ENCODE data around the gene BICC1.

BICC1 gene

DNA sequence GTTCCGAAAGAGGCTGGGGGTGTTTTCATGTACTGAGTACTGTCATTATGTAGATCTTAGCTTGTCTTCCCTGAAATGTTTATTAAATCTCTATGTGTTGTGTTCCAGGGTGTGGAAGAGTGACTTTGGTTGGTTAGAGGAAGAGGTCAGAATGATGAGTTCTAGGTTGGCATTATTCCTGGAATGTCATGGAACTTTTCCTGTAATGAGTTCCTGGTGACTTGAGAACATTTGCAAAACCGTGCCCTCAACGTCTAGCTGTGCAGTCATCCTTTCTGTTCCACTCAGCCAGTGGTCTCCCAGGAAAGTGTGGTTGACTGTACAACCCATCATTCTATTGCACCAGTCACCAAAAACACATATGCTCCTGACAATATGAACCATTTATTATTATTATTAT, 129.6 kb downstream of the BICC1 start:
- TF ChIP-seq, protein P1, sequence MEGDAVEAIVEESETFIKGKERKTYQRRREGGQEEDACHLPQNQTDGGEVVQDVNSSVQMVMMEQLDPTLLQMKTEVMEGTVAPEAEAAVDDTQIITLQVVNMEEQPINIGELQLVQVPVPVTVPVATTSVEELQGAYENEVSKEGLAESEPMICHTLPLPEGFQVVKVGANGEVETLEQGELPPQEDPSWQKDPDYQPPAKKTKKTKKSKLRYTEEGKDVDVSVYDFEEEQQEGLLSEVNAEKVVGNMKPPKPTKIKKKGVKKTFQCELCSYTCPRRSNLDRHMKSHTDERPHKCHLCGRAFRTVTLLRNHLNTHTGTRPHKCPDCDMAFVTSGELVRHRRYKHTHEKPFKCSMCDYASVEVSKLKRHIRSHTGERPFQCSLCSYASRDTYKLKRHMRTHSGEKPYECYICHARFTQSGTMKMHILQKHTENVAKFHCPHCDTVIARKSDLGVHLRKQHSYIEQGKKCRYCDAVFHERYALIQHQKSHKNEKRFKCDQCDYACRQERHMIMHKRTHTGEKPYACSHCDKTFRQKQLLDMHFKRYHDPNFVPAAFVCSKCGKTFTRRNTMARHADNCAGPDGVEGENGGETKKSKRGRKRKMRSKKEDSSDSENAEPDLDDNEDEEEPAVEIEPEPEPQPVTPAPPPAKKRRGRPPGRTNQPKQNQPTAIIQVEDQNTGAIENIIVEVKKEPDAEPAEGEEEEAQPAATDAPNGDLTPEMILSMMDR (IDR thresholded peaks at IDR 0.05; ENCODE audit: insufficient read depth, low read depth, low read length, missing control alignments): no peak
- no peak overlapping the region for H3K4me3 ChIP-seq (ENCODE audit: low read depth, low read length)
- DNase-seq (ENCODE audit: low read depth): no peak

DNA sequence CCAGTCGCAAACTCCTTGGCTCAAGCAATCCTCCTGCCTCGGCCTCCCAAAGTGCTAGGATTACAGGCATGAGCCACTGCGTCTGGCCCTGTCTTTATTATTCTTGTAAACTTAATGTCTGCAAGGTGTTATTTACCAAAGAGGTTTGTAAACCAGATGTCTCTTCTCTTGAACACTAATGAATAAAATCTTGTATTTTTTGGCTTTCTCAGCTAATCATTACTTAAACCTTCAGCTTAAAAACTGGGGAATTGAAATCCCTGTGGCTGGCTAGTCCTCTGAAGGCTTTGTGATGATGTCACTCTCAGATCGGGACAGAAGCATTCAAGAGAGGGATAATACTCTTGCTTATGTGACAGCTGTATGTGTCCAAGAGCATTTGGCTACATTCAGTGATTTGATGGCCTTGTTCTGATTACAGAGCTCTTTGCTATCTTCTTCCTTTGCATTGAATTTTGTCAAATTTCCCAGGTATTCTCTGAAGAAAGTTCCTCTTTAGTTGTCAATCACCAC, 130.3 kb downstream of the BICC1 start:
- TF ChIP-seq, protein P1 (IDR thresholded peaks at IDR 0.05; ENCODE audit: insufficient read depth, low read depth, low read length, missing control alignments): no peak
- H3K4me3 ChIP-seq (ENCODE audit: low read depth, low read length): no peak overlapping the region
- no peak for DNase-seq (ENCODE audit: low read depth)

DNA sequence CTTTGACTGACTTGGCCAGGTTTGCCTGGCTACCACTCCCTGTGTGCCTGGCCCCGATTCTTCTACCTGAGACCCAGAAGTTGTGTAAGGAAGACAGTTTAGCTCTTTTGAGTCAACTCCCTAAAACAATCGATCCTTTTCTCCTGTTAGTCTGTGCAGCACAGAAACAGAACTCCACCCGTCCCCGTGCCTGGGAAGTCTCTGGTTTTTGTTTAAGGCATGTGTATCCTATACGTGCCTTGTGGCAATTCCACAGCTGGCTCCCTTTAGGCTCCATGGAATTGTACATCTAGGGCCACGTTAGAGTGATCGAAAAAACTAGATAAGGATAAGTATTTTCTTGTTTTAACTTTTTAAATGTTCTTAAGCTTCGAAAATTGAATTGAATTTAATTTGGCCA, 131.6 kb downstream of the BICC1 start:
- no peak overlapping the region for H3K4me3 ChIP-seq (ENCODE audit: low read depth, low read length)
- TF ChIP-seq, protein P1 (IDR thresholded peaks at IDR 0.05; ENCODE audit: insufficient read depth, low read depth, low read length, missing control alignments): no peak
- DNase-seq (ENCODE audit: low read depth): no peak

DNA sequence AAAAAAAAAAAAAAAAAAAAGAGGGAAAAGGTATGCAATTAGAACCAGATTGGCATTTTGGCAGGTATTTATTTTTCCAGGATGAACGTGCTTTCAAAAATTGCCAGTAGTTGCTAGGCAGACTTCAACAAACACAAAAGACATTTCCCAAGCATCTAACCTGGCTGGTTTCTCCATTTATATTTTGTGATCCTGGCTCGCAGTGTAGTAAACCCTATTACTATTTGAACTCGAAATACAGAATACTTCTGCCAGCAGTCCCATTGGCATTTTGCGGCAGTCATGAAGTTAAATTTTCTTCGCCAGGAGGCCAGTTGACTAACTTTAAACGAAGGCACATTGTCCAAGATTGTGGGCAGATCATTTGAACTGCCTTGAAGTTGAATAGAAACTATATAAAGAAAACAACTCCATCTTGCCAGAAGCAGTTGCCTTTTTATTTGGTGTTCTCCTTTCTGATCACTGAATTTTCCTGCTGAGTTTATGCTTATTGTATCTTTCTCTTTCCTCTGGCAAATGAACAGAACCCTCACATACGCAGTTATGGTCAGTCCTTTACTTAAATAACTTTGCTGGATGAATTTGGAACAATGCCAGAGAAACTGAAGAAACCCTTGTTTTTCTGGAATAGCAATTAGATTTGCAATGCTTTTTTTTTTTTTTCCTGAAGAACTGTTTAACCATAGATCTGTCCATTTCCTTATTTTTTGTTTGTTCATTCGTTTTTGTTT, 132.9 kb downstream of the BICC1 start:
- H3K4me3 ChIP-seq (ENCODE audit: low read depth, low read length): no peak overlapping the region
- TF ChIP-seq, protein P1 (IDR thresholded peaks at IDR 0.05; ENCODE audit: insufficient read depth, low read depth, low read length, missing control alignments): no peak
- DNase-seq (ENCODE audit: low read depth): no peak

DNA sequence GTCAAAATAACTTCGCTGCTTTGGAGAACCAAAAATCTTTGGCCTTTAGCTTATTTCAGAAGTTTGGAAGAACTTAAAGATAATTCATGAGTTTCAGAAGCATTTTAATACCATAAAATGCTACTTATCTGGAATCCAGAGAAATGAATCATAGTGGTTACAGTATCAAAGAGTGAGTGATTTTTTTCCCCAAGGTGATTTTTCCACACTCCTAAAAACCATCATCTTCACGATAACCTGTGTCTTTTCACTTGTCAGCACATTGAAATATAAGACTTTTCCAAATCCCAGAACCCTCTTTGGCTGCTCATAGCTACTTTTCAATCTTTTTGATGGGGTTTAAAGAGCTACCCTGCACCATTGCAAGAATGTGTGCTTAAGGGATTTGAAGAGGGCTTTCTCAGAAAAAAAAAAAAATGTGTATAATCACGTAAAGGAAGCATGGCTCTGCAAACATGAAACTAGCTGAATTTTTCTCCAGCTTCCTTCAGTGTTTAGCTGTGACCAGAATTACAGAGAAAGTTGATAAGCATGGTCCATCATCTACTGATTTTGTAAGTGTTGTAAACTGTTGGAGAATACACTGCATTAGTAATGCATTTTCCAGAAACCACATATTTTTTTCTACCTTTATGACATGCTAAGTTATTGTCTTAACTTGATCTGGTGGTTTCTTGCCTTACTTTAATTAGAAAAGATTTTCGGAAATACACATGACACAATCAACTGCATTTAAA, 134.9 kb downstream of the BICC1 start:
- H3K4me3 ChIP-seq (ENCODE audit: low read depth, low read length): no peak overlapping the region
- DNase-seq (ENCODE audit: low read depth): no peak
- TF ChIP-seq, protein P1 (IDR thresholded peaks at IDR 0.05; ENCODE audit: insufficient read depth, low read depth, low read length, missing control alignments): no peak

DNA sequence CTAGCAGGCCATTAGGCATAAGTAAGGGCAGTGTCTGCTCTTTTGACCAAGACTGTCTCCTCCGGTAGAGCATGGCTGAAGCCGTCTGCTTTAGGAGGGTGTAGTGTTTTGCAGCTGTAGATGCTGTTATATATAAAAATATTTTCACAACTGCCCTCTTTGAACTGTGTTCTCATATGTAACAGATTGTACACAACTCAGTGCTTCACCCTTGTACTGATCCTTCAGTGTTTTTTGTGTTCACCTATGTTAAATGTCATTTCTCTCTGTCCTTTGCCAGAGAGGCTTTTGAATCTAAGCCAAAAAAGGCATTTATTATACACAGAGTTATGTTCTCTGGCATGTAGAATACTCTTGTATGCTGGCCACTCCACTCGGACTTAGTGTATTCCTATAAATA, 135.5 kb downstream of the BICC1 start:
- no peak overlapping the region for H3K4me3 ChIP-seq (ENCODE audit: low read depth, low read length)
- DNase-seq (ENCODE audit: low read depth): no peak
- TF ChIP-seq, protein P1 (IDR thresholded peaks at IDR 0.05; ENCODE audit: insufficient read depth, low read depth, low read length, missing control alignments): no peak
